Ramos (cell line): ENCODE data around the gene PRAF2.

Source experiments
- in situ Hi-C: fragments of 300-500 bp; cut with MboI; formaldehyde crosslinking; loops from one replicate; pipeline ENCODE4 v1.14.3; 2022; ENCODE audit warnings: low sequenced_read_pairs; ENCODE audit not compliant: unreplicated experiment

PRAF2 gene

DNA sequence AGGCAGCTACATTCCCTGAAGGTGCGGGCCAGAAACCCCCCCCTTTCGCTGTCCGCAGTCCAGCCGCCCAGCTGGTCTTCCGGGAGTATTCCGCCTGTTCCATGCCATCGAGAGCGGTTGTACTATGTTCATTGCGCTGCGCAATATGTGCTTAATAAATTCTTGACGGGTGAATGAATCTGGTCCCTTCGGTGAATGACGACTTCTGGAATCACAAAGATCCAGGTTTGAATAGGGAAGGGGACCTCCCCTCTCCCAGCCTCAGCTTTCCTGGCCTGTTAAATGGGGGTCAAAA, 29.9 kb downstream of the PRAF2 start:
- in situ Hi-C loops = loop anchor here (10.0 kb wide), 1 partner anchor 79 kb away; no protein-coding TSS in a partner anchor

DNA sequence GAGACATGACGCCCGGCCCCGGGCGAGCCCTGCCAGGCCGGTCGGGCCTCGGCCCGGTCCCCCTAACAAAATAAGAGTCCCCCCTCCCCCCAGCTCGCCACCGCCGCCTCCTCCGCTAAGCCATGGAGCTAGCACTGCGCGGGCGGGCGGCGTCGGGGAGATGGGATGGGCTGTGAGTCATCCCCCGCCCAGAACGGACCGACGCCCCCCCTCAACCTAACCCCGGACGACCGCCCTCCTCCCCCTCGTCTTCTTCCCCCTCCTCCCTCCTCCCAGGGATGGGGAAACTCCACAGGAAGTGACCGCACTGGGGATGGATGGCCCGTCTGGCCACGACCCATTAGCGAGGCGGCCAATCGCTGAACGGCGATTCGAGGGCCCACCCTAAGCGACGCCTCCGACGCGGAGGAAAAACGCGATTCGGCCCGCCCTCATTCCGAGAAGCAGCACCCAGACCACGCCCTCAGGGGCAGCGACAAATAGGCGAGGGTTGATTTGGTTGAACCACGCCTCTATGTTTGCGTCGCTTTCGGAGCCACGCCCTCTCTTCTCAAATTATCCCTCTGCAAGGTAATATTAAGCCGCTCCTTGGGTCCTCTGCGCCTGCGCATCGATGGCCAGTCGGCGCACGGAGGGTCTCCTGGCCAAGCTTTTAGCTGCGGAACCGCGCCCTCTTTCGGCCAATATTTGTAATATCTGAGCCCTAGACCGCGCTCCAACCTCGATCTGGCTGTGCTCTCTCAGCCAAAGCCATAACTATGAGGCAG, 30.4 kb downstream of the PRAF2 start, which contains the start of gene TFE3:
TFE3 (minus strand) TSS at position 138 of the 767 bp plus-strand sequence; CDS start at position 7, 131 bp downstream.
- in situ Hi-C loops = loop anchor here (10.0 kb wide), 1 partner anchor 79 kb away; no protein-coding TSS in a partner anchor

- in situ Hi-C loops = loop anchor here (10.0 kb wide), 1 partner anchor 78 kb away; no protein-coding TSS in a partner anchor
Measured at GRCh38 chrX:49042581-49043219, 31.1 kb downstream of the PRAF2 start.

DNA sequence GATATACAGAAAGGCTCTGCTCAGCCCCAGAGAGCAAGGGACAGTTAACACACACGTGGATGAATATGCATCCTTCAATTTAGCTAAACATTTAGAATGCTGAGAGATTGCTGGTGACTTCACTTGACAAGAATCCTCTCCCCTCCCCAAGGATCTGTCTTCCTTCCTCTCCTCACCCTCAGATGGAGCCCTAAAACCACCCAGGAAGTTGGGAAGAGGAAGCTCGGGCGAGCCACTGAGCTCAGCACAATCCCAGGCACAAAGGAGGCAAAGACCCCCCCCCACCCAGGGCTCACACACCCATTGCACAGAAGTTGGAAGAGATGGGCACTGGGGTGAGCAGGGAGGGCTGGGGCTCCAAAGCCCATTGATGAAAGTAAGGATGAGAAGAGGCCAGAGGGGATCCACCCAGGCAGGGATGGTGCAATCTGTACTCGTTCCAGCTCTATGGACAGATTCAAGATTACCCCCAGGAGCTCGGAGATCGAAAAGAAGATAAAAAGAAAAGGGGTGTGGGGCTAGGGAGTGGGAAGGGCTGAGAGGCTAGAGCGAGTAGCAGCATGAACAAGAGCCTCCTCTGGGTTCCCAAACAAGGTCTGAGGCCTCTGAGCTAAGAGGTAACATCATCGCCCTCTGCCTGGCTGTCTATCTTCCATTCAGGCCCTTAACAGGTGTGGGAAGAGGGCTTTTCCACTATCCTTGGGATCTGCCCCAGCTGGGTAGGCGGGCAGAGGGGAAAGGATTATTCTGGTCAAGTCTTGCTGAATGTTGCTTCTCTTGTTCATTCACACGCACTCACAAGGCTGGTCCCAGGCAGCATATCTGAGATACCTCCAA, 31.8 kb downstream of the PRAF2 start:
- in situ Hi-C loops = loop anchor here (10.0 kb wide), 1 partner anchor 77 kb away; no protein-coding TSS in a partner anchor

DNA sequence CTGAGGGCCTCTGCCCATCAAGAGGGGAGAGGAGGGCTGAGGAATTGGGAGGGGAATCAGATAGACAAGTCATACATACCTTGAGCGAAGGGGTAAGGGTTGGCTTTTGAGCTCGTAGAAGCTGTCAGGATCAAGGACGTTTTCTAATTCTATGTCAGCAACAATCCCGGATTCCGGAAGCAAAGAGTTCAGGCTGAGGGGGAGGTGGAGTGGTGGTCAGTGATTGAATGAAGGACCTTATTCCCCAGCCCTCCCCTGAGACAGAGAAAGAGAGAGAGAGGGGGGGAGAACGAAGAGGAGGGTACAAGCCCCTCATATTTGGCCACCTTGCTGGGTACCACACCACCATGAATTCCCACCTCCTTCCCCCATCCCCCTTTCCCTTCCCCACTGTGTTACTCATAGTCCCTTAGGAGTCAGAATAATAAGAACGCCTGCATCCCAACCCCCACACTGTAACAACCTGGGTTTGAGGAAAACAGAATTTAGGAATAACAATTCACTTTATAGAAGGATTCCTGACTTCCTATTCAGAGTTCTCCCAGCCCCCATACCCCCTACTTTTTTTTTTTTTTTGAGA, 33.3 kb downstream of the PRAF2 start:
- in situ Hi-C loops = loop anchor here (10.0 kb wide), 1 partner anchor 76 kb away; no protein-coding TSS in a partner anchor

GRCh38 chrX:49039598-49040375, 34.0 kb downstream of the PRAF2 start:
- in situ Hi-C loops = loop anchor here (10.0 kb wide), 1 partner anchor 75 kb away; no protein-coding TSS in a partner anchor

- in situ Hi-C loops = no loop called here
Measured at GRCh38 chrX:49037883-49038475, 35.8 kb downstream of the PRAF2 start.

DNA sequence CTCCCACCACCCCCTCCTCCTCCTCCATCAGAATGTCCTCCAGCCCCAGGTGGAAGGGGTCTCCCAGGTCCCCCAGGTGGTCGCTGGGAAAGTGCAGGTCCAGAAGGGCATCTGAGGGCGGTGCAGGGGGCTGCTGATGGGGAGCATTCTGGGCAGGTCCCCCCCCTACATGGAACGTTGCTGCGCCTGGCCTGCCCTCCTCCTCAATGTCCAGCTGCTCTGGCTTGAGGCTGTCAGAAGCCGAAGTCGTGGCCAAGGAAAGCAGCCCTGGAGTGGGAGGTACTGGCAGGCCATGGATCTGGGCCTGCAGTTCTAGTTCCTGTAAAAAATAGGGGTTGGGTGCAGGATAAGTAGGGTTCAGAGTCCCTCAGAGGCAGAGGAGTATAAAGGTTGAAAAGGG, 43.5 kb downstream of the PRAF2 start:
- in situ Hi-C loops = no loop called here

DNA sequence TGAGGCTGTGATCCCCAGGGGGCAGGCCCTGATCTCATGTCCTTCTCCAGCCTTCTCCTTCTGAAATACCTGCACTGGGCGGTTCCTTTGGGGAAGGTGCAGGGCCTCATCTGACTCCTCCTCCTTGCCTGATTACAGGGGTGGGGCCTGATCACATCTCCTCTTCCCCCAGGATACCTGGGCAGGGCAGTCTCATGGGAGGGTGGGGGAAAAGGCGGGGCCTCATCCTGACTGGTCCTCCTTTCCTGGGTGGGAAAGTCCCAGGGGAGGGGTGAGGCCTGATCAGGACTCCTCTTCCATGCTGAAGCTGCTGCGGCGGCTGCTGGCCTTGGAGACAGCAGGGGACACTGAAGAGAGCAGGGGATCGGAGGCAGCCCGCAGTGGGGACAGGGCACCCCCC, 43.9 kb downstream of the PRAF2 start:
- in situ Hi-C loops = no loop called here
